ENCODE data around the gene C1orf116. TPM values are rescaled to one million over a fixed set of nuclear protein-coding genes. Genes with fewer than 3 reads are reported as not detected.
A peak's percentile ranks its signal among the peaks of the same experiment; 100 is the strongest.

C1orf116 gene
- polyA plus RNA-seq, 1 donor (not counting 4 experiments of a cell fraction or from before 2014, with no cell fraction given): 69.2 TPM

- H2AFZ ChIP-seq (ENCODE audit: control insufficient read depth, low read length): no peak overlapping the region
- no peaks in the 10 kb centered on the region for H4K20me1 ChIP-seq (ENCODE audit: control insufficient read depth, extremely low read depth, insufficient read depth, low read length)
- no peaks in the 10 kb centered on the region for H3K79me2 ChIP-seq (ENCODE audit: control insufficient read depth, insufficient read depth, low read length)
- DNase-seq (ENCODE audit: low read depth, low spot score): peak; percentile 66
- no peaks in the 10 kb centered on the region for H3K27me3 ChIP-seq (ENCODE audit: control insufficient read depth, extremely low read depth, insufficient read depth, low read length)
- TF ChIP-seq EZH2 (IDR thresholded peaks at IDR 0.05; ENCODE audit: low read length): no peak
- no peak for TF ChIP-seq CTCF (optimal IDR thresholded peaks at IDR 0.05 in 1 of 3, IDR thresholded peaks at IDR 0.05 in 1 of 3, conservative IDR thresholded peaks at IDR 0.05 in 1 of 3; ENCODE audit: extremely low read depth in 1 of 3, insufficient read depth in 2 of 3, low read length in 3 of 3)
- H3K9me1 ChIP-seq (ENCODE audit: control insufficient read depth, extremely low read depth, insufficient read depth, low read length): no peaks in the 10 kb centered on the region
- H3K4me2 ChIP-seq (ENCODE audit: control insufficient read depth, extremely low read depth, insufficient read depth, low read depth, low read length): peak overlapping the region; percentile 47
- dilution Hi-C loops (cut with MboI; ENCODE audit: extremely low pct_ligation_motif_present, low sequenced_read_pairs): no loop called here
- peak; percentile 91 for FAIRE-seq
- H3K9me3 ChIP-seq (ENCODE audit: control insufficient read depth, low read depth, low read length): no peaks in the 10 kb centered on the region
- H3K4me3 ChIP-seq (ENCODE audit: control insufficient read depth in 2 of 3, extremely low read depth in 1 of 3, insufficient read depth in 2 of 3, low read depth in 1 of 3, low read length in 3 of 3): no peak overlapping the region
- peak overlapping the region; percentile 4 for H3K9ac ChIP-seq (ENCODE audit: control insufficient read depth, extremely low read depth, insufficient read depth, low read length)
- H3K36me3 ChIP-seq (ENCODE audit: control insufficient read depth in 2 of 2, extremely low read depth in 1 of 2, insufficient read depth in 2 of 2, low read length in 2 of 2): peaks cover 20 to 22% of the 10 kb centered on the region in 2 experiments
- peaks cover 33% of the 10 kb centered on the region for H3K4me1 ChIP-seq (ENCODE audit: control insufficient read depth, extremely low read depth, insufficient read depth, low read length)
- peak overlapping the region; percentile 66 for H3K27ac ChIP-seq (ENCODE audit: control insufficient read depth, insufficient read depth, low read length)
Observed at GRCh38 chr1:207073906-207074820, 41.6 kb upstream of the C1orf116 start.

- peaks cover 30% of the 10 kb centered on the region for H3K4me1 ChIP-seq (ENCODE audit: control insufficient read depth, extremely low read depth, insufficient read depth, low read length)
- no peak overlapping the region for H3K4me2 ChIP-seq (ENCODE audit: control insufficient read depth, extremely low read depth, insufficient read depth, low read depth, low read length)
- no peaks in the 10 kb centered on the region for H4K20me1 ChIP-seq (ENCODE audit: control insufficient read depth, extremely low read depth, insufficient read depth, low read length)
- H3K9me1 ChIP-seq (ENCODE audit: control insufficient read depth, extremely low read depth, insufficient read depth, low read length): no peaks in the 10 kb centered on the region
- DNase-seq (ENCODE audit: low read depth, low spot score) (no peak), FAIRE-seq (no peak)
- H3K79me2 ChIP-seq (ENCODE audit: control insufficient read depth, insufficient read depth, low read length): no peaks in the 10 kb centered on the region
- H3K9me3 ChIP-seq (ENCODE audit: control insufficient read depth, low read depth, low read length): no peaks in the 10 kb centered on the region
- dilution Hi-C loops (cut with MboI; ENCODE audit: extremely low pct_ligation_motif_present, low sequenced_read_pairs): no loop called here
- peaks cover 25 to 29% of the 10 kb centered on the region in 2 experiments for H3K36me3 ChIP-seq (ENCODE audit: control insufficient read depth in 2 of 2, extremely low read depth in 1 of 2, insufficient read depth in 2 of 2, low read length in 2 of 2)
- no peaks in the 10 kb centered on the region for H3K27me3 ChIP-seq (ENCODE audit: control insufficient read depth, extremely low read depth, insufficient read depth, low read length)
- H3K27ac ChIP-seq (ENCODE audit: control insufficient read depth, insufficient read depth, low read length): no peak overlapping the region
- no peak overlapping the region for H3K9ac ChIP-seq (ENCODE audit: control insufficient read depth, extremely low read depth, insufficient read depth, low read length)
- H3K4me3 ChIP-seq (ENCODE audit: control insufficient read depth in 2 of 3, extremely low read depth in 1 of 3, insufficient read depth in 2 of 3, low read depth in 1 of 3, low read length in 3 of 3): no peak overlapping the region
- TF ChIP-seq CTCF (optimal IDR thresholded peaks at IDR 0.05 in 1 of 3, IDR thresholded peaks at IDR 0.05 in 1 of 3, conservative IDR thresholded peaks at IDR 0.05 in 1 of 3; ENCODE audit: extremely low read depth in 1 of 3, insufficient read depth in 2 of 3, low read length in 3 of 3) (no peak), EZH2 (IDR thresholded peaks at IDR 0.05; ENCODE audit: low read length) (no peak)
- no peak overlapping the region for H2AFZ ChIP-seq (ENCODE audit: control insufficient read depth, low read length)
Observed at GRCh38 chr1:207072233-207072632, 39.7 kb upstream of the C1orf116 start.
